HepG2 (cell line): ENCODE measurements around the gene DENND10. TPM values are rescaled to one million over a fixed set of nuclear protein-coding genes. Genes with fewer than 3 reads are reported as not detected.

Source experiments
- FOSL2 ChIP-seq: sonication (generic); formaldehyde crosslinking; IDR thresholded peaks from 2 replicates; pipeline ENCODE4 v1.4.0; 2020; ENCODE audit warnings: missing genetic modification reagents
- FOXA1 ChIP-seq, 2 experiments: fragments of 450-650 bp in 1 of 2; sonication (generic) in 1 of 2; formaldehyde crosslinking in 1 of 2; IDR thresholded peaks; 2 replicates each; pipeline versions ENCODE4 v1.4.0 to v1.6.1; 2016 to 2020; ENCODE audit warnings: missing genetic modification reagents in 1 of 2
- GATA4 ChIP-seq: sonication (generic); IDR thresholded peaks from 2 replicates; pipeline ENCODE4 v1.6.1; 2016; ENCODE audit warnings: antibody characterized with exemption, low read depth, borderline replicate concordance
- GRHL1 ChIP-seq: sonication (generic); formaldehyde crosslinking; conservative IDR thresholded peaks from 2 replicates; pipeline ENCODE4 v1.8.0; 2022; ENCODE audit warnings: missing genetic modification reagents
- KLF15 ChIP-seq: sonication (generic); formaldehyde crosslinking; IDR thresholded peaks from 2 replicates; pipeline ENCODE4 v1.8.1; 2023; ENCODE audit warnings: borderline replicate concordance, mild to moderate bottlenecking, inconsistent platforms, missing genetic modification reagents, mixed read lengths
- NBN ChIP-seq: fragments of 450-650 bp; conservative IDR thresholded peaks from 2 replicates; pipeline ENCODE4 v1.6.1; 2017
- POLR2AphosphoS5 ChIP-seq: IDR thresholded peaks from 2 replicates; pipeline ENCODE4 v1.6.1; 2012; ENCODE audit warnings: low read depth, low read length
- SCMH1 ChIP-seq: sonication (generic); formaldehyde crosslinking; IDR thresholded peaks from 2 replicates; pipeline ENCODE4 v1.9.0; 2021; ENCODE audit warnings: missing genetic modification reagents, mild to moderate bottlenecking, borderline replicate concordance
- SNAPC2 ChIP-seq: sonication (generic); formaldehyde crosslinking; IDR thresholded peaks from 2 replicates; pipeline ENCODE4 v1.8.1; 2022; ENCODE audit warnings: mild to moderate bottlenecking, missing genetic modification reagents
- YEATS4 ChIP-seq: sonication (generic); formaldehyde crosslinking; IDR thresholded peaks from 2 replicates; pipeline ENCODE4 v1.4.0; 2020; ENCODE audit warnings: missing genetic modification reagents, borderline replicate concordance
- ZBTB8A ChIP-seq: sonication (generic); formaldehyde crosslinking; IDR thresholded peaks from 2 replicates; pipeline ENCODE4 v1.4.0; 2020; ENCODE audit warnings: mild to moderate bottlenecking, low read depth, missing genetic modification reagents, borderline replicate concordance
- ZNF20 ChIP-seq: sonication (generic); formaldehyde crosslinking; IDR thresholded peaks from 2 replicates; pipeline ENCODE4 v1.4.0; 2020; ENCODE audit warnings: mild to moderate bottlenecking, moderate library complexity, missing genetic modification reagents
- ZNF513 ChIP-seq: sonication (generic); formaldehyde crosslinking; conservative IDR thresholded peaks from 2 replicates; pipeline ENCODE4 v1.5.0; 2020; ENCODE audit warnings: missing genetic modification reagents
- ZNF720 ChIP-seq: sonication (generic); formaldehyde crosslinking; IDR thresholded peaks from 2 replicates; pipeline ENCODE4 v1.4.0; 2020; ENCODE audit warnings: missing genetic modification reagents
- ZNF816 ChIP-seq: sonication (generic); formaldehyde crosslinking; IDR thresholded peaks from 2 replicates; pipeline ENCODE4 v1.8.0; 2022; ENCODE audit warnings: missing genetic modification reagents, mild to moderate bottlenecking, borderline replicate concordance
- polyA plus RNA-seq, 8 experiments: library from polyadenylated mRNA; depleted of rRNA in 3 of 8; stranded (reverse) in 7 of 8; unstranded in 1 of 8; fragments of >200 nt; fragmentation: Illumina TruSeq in 4 of 8; extraction: Trizol in 4 of 8; gene quantifications; 2 replicates each; pipeline versions ENCODE4 v1.2.1 to v1.2.3, GENCODE V29; 2011 to 2016; ENCODE audit warnings: low read depth in 4 of 8, missing spikeins in 1 of 8, mixed read lengths in 1 of 8; ENCODE audit not compliant: insufficient read depth in 1 of 8
- total RNA-seq, 5 experiments: library from RNA; depleted of rRNA; stranded (reverse); fragments of >200 nt; fragmentation: Illumina TruSeq; extraction: Trizol; gene quantifications; 2 replicates each; pipeline ENCODE4 v1.2.3, GENCODE V29; 2016; ENCODE audit warnings: low read depth in 1 of 5
- TF ChIP-seq, protein P1 (sequence below): sonication (generic); formaldehyde crosslinking; IDR thresholded peaks from 2 replicates; pipeline ENCODE4 v1.5.0; 2020; ENCODE audit warnings: missing genetic modification reagents
- TF ChIP-seq, protein P2 (sequence below): sonication (generic); formaldehyde crosslinking; conservative IDR thresholded peaks from 2 replicates; pipeline ENCODE4 v1.4.0; 2020; ENCODE audit warnings: missing genetic modification reagents
- TF ChIP-seq, protein P3 (sequence below): conservative IDR thresholded peaks from 2 replicates; pipeline ENCODE4 v1.6.1; 2018; ENCODE audit warnings: missing genetic modification reagents

The DENND10 gene
- total and polyA plus RNA-seq, 2 of the 13 experiments (the other 11 are each of a cell fraction or from before 2014, with no cell fraction given) = 43.7 to 78.8 TPM

DNA sequence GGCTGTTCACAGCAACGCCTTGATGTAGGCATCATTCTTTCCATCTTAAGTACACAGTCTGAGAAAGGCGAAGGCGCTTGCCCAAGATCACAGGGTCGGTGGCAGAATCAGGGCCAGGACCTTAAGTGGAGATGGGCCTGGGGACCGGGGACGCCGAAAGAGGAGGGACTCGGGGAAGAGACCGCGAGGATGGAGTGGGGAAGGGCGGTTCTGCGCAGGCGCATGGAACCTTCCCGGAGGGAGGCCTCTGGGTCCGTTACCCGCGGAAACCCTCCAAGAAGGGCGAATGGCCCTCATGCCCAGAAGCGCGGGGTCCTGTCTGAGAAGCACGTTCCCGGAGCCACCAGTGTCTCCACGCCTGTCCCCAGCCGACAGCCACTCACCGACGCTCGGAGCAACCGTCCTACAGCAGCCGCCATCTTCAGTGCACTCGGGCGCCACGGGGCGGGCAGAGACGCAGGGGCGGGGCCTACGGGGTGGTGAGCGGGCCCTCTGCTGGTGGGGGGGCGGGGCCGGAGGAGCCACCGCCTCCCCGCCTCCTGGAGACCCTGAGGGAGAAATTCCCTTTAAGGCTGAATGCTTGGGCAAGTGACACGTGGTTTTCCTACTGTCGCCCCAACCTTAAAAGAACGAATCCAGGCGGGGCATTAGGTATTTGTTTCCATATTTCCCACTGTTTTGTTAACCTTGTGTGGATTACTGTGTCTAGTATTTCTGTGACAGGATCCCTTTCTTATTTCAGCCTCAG lies 74.6 kb downstream of the DENND10 start, which contains the start of gene PRDX3 (continued):
- no peak for TF ChIP-seq FOXA1 (IDR thresholded peaks at IDR 0.05)
- TF ChIP-seq FOXA1 (CRISPR knock-in tag; IDR thresholded peaks at IDR 0.05) = peak; percentile 9; the same call in 1 of the 2 replicates
- no peak for TF ChIP-seq GATA4
- TF ChIP-seq SNAPC2 (CRISPR knock-in tag) = no peak
- TF ChIP-seq ZNF816 (CRISPR knock-in tag) = no peak
- peak; percentile 92 for TF ChIP-seq POLR2AphosphoS5
- no peak for TF ChIP-seq SCMH1 (CRISPR knock-in tag)
- TF ChIP-seq GRHL1 (CRISPR knock-in tag) = no peak
- TF ChIP-seq ZBTB8A (CRISPR knock-in tag) = no peak
- TF ChIP-seq ZNF720 (CRISPR knock-in tag) = no peak
- TF ChIP-seq ZNF513 (CRISPR knock-in tag) = no peak
- no peak; the same call in 1 of the 2 replicates for TF ChIP-seq KLF15
- no peak for TF ChIP-seq ZNF20 (CRISPR knock-in tag)
- TF ChIP-seq FOSL2 (CRISPR knock-in tag) = no peak
- peak; percentile 90 for TF ChIP-seq YEATS4 (CRISPR knock-in tag)
- no peak for TF ChIP-seq NBN
- TF ChIP-seq, protein P1, sequence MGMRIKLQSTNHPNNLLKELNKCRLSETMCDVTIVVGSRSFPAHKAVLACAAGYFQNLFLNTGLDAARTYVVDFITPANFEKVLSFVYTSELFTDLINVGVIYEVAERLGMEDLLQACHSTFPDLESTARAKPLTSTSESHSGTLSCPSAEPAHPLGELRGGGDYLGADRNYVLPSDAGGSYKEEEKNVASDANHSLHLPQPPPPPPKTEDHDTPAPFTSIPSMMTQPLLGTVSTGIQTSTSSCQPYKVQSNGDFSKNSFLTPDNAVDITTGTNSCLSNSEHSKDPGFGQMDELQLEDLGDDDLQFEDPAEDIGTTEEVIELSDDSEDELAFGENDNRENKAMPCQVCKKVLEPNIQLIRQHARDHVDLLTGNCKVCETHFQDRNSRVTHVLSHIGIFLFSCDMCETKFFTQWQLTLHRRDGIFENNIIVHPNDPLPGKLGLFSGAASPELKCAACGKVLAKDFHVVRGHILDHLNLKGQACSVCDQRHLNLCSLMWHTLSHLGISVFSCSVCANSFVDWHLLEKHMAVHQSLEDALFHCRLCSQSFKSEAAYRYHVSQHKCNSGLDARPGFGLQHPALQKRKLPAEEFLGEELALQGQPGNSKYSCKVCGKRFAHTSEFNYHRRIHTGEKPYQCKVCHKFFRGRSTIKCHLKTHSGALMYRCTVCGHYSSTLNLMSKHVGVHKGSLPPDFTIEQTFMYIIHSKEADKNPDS (CRISPR knock-in tag) = peak; percentile 76; the same call in 1 of the 2 replicates
- TF ChIP-seq, protein P2, sequence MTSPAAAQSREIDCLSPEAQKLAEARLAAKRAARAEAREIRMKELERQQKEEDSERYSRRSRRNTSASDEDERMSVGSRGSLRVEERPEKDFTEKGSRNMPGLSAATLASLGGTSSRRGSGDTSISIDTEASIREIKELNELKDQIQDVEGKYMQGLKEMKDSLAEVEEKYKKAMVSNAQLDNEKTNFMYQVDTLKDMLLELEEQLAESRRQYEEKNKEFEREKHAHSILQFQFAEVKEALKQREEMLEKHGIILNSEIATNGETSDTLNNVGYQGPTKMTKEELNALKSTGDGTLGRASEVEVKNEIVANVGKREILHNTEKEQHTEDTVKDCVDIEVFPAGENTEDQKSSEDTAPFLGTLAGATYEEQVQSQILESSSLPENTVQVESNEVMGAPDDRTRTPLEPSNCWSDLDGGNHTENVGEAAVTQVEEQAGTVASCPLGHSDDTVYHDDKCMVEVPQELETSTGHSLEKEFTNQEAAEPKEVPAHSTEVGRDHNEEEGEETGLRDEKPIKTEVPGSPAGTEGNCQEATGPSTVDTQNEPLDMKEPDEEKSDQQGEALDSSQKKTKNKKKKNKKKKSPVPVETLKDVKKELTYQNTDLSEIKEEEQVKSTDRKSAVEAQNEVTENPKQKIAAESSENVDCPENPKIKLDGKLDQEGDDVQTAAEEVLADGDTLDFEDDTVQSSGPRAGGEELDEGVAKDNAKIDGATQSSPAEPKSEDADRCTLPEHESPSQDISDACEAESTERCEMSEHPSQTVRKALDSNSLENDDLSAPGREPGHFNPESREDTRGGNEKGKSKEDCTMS (CRISPR knock-in tag) = no peak
- TF ChIP-seq, protein P3, sequence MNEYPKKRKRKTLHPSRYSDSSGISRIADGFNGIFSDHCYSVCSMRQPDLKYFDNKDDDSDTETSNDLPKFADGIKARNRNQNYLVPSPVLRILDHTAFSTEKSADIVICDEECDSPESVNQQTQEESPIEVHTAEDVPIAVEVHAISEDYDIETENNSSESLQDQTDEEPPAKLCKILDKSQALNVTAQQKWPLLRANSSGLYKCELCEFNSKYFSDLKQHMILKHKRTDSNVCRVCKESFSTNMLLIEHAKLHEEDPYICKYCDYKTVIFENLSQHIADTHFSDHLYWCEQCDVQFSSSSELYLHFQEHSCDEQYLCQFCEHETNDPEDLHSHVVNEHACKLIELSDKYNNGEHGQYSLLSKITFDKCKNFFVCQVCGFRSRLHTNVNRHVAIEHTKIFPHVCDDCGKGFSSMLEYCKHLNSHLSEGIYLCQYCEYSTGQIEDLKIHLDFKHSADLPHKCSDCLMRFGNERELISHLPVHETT = no peak
